GM18511 (cell line): ENCODE data around the gene GRM4.

Experiments used
- ATAC-seq: cut with Tn5 transposase; IDR thresholded peaks from one replicate; pipeline ENCODE4 v1.9.1; 2021; ENCODE audit warnings: mild to moderate bottlenecking, moderate library complexity; ENCODE audit not compliant: unreplicated experiment

GRM4 gene

DNA sequence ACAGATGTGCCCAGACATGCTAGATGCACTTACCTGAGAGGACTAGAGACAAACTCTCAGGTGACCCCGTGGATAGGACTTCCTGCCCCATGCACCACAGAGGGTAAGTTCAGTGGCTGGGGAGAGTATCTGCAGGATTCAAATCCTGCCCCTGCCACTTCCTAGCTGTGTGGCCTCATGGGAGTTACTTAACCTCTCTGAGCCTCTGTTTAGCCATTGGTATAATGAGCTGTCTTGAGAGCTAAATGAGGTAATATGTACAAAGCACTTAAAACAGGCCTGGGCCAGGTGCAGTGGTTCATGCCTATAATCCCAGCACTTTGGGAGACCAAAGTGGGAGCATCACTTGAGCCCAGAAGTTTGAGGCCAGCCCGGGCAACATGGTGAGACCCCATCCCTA lies 59.3 kb downstream of the GRM4 start:
- ATAC-seq = no peak

GRCh38 chr6:34085453-34086170 lies 60.3 kb downstream of the GRM4 start:
- ATAC-seq = no peak

- no peak for ATAC-seq
Measured at GRCh38 chr6:34084591-34085290, 61.1 kb downstream of the GRM4 start.

GRCh38 chr6:34082864-34083626 lies 62.8 kb downstream of the GRM4 start:
- ATAC-seq = no peak

DNA sequence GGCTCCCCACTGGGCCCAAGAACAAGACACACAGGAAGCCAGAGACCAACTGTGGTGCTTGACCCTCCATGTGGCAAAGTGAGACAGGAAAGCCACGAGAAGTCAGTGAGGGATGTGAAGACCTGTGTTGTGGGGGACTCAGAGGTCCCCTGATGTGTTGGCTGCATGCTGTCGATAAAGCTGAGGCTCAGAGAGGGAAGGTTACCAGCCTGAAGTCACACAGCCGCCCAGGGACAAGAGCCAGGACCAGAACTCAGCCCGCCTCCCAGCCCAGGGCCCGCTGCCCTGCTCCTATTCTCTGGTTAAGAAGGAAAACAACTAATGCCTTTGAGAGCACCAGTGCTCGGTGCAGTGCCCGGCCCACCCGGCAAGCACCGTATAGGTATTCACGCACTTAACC lies 63.5 kb downstream of the GRM4 start:
- no peak for ATAC-seq

DNA sequence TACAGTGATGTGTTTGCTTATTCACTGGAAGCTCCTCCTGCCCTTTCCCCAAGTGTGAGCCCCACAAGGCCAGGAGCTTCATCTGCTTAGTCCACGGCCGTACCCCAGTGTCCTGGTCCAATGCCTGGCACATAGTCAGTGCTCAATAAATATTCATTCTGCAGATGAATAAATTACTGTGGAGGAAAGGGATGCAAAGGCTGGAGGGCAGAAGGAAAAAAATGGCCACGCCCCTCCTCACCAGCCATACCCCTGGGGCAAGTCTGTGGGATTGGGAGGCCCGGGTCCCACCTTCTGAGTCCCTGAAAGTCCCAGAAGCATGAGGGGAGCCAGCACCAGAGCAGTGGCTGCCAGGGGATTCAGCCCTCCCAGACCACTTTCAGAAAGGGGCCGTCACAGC lies 65.5 kb downstream of the GRM4 start:
- ATAC-seq = no peak

GRCh38 chr6:34079899-34080298 lies 66.0 kb downstream of the GRM4 start:
- no peak for ATAC-seq

DNA sequence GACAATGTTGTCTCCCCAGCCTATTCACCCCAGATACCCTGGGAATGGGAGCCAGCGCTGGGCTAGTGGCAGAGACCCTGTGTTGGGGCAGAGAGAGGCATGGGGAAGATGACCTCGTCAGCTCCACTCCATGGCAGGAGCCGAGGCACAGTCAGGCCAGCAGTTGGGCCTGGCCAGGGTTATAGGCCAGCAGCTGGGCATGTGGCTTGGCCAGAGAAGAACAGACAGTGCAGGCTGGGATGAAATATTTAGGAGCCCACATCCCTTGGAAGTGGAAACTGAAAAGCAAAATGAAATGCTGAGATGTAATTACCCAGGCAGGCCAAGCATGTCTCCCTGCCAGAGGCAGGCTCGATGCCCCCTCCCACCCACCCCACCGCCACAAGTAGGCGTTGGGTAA lies 70.0 kb downstream of the GRM4 start:
- ATAC-seq = no peak

DNA sequence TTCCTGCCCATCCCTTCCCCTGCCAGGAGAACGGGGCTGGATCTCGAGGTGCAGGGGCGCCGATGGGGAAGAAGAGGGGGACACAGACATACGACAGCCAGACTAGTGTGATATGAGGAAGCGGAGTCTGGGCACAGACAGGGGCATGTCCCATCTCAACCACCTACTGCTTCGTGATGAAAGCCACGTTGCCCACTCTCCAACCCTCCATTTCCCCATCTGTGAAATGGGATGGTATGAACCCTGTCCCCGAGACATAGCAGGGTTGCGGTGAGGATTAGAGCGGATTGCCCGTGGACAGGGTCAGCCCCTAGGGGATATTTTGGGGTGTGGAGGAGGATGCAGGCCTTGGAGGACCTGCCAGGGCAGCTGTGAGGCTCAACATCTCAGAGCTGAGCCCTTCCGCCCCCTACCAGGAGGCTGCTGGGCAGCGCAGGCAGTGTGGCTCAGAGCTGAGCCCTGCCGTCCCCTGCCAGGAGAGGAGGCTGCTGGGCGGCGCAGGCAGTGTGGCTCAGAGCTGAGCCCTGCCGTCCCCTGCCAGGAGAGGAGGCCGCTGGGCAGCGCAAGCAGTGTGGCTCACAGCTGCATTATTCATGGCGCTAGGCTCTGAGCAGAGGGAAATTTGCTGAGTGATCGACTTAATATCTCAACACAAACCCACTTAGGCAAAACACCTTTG lies 71.7 kb downstream of the GRM4 start:
- ATAC-seq = no peak

- no peak for ATAC-seq
Measured at GRCh38 chr6:34073540-34073939, 72.3 kb downstream of the GRM4 start.

- ATAC-seq = no peak
Measured at GRCh38 chr6:34072727-34073126, 73.2 kb downstream of the GRM4 start.

GRCh38 chr6:34071884-34072379 lies 74.0 kb downstream of the GRM4 start:
- no peak for ATAC-seq

DNA sequence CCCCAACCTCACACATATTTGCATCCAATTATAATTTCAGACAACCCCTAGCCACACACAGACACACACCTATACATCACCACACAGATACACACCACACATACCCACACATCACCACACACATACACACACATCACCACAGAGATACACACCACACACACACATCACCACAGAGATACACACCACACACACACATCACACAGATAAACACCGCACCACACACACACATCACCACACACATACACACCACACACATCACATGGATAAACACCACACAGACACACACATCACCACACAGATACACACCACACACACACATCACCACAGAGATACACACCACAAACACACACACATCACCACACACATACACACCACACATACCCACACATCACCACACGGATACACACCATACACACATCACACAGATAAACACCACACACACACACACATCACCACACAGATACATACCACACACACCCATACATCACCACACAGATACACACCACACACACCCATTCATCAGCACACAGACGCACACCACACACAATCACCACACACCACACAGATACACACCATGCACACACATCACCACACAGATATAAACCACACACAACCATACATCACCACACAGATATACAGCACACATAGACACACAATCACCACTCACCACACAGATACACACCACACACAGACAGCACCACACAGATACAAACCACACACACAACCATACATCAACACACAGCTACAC lies 74.6 kb downstream of the GRM4 start:
- no peak for ATAC-seq

GRCh38 chr6:34070315-34071135 lies 75.4 kb downstream of the GRM4 start:
- no peak for ATAC-seq

GRCh38 chr6:34068462-34069044 lies 77.3 kb downstream of the GRM4 start:
- ATAC-seq = no peak

GRCh38 chr6:34067814-34068213 lies 78.1 kb downstream of the GRM4 start:
- no peak for ATAC-seq

- no peak for ATAC-seq
Measured at GRCh38 chr6:34066772-34067770, 78.8 kb downstream of the GRM4 start.

DNA sequence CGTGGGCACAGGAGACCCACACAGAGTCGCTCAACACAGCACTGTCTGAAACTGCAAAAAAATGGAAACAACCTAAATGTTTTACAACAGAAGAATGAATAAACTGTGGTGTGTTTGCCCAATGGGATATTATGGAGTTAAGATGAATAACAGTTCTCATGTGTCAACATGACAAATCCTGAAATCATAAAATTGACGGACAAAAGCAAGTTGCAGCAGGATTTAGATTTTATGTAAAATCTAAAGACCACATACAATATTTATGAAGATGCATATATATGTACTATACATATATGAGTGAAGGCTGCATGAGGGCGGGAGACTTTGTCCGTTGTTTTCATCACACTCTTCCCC lies 79.7 kb downstream of the GRM4 start:
- no peak for ATAC-seq
